IMR-90 (cell line): Measurements from ENCODE around the gene FOXO1. TPM values are rescaled to one million over a fixed set of nuclear protein-coding genes. Genes with fewer than 3 reads are reported as not detected.

ENCODE experiments used
- ATAC-seq: fragments of 200-7000 bp; cut with Tn5 transposase; 2 replicates; pipeline ENCODE4 v1.9.1; 2020; ENCODE audit warnings: low read depth, mild to moderate bottlenecking, moderate library complexity
- BruUV-seq: library from RNA; stranded (reverse); fragments of 400-500 nt; replicated peaks from 2 replicates; lab custom pipeline; 2021; lab: Mats Ljungman, UMichigan
- CTCF ChIA-PET: fragments of 300-600 bp; formaldehyde crosslinking; extraction: SDS; loops from one replicate; lab custom pipeline; 2021; ENCODE audit warnings: antibody characterized with exemption; lab: Yijun Ruan, JAX
- POLR2A ChIA-PET: fragments of 300-600 bp; sonication (Branson Sonifier 250); formaldehyde crosslinking; loops from one replicate; lab custom pipeline; 2022; ENCODE audit warnings: antibody characterized with exemption; ENCODE audit not compliant: unreplicated experiment; lab: Charles Lee
- DNase-seq: peaks from one replicate; pipeline ENCODE4 v3.0.0; 2013
- H2AFZ ChIP-seq: replicated peaks from 2 replicates; pipeline ENCODE3; 2013; ENCODE audit warnings: low read length, mild to moderate bottlenecking; ENCODE audit not compliant: poor library complexity
- H2AK5ac ChIP-seq: 2 replicates; pipeline ENCODE4 v1.6.1; 2013; ENCODE audit warnings: low read depth, low read length, inconsistent platforms
- H2AK9ac ChIP-seq: replicated peaks from 2 replicates; pipeline ENCODE3; 2013; ENCODE audit warnings: mild to moderate bottlenecking, low read depth, low read length, moderate library complexity; ENCODE audit not compliant: poor library complexity
- H2BK120ac ChIP-seq: 2 replicates; pipeline ENCODE4 v1.6.1; 2013; ENCODE audit warnings: low read depth, low read length, inconsistent platforms
- H2BK15ac ChIP-seq: 3 replicates; pipeline ENCODE4 v1.6.1; 2013; ENCODE audit warnings: low read depth, low read length, inconsistent platforms
- H2BK20ac ChIP-seq: 2 replicates; pipeline ENCODE4 v1.6.1; 2013; ENCODE audit warnings: low read depth, mild to moderate bottlenecking, inconsistent platforms, low read length, moderate library complexity
- H2BK5ac ChIP-seq: 2 replicates; pipeline ENCODE4 v1.6.1; 2013; ENCODE audit warnings: mild to moderate bottlenecking, low read depth, low read length, inconsistent platforms; ENCODE audit not compliant: poor library complexity, severe bottlenecking
- H3K14ac ChIP-seq: replicated peaks from 2 replicates; pipeline ENCODE4 v1.6.1; 2013; ENCODE audit warnings: low read depth, low read length, inconsistent platforms
- H3K18ac ChIP-seq: 2 replicates; pipeline ENCODE4 v1.6.1; 2013; ENCODE audit warnings: low read depth, low read length, control low read depth
- H3K23ac ChIP-seq: 2 replicates; pipeline ENCODE4 v1.6.1; 2013; ENCODE audit warnings: low read depth, low read length, inconsistent platforms
- H3K27ac ChIP-seq: 2 replicates; pipeline ENCODE4 v1.5.1; 2013; ENCODE audit warnings: mild to moderate bottlenecking, control low read depth, low read length; ENCODE audit not compliant: insufficient read depth
- H3K27me3 ChIP-seq: 2 replicates; pipeline ENCODE4 v1.6.1; 2013; ENCODE audit warnings: low read length; ENCODE audit not compliant: control insufficient read depth, insufficient read depth
- H3K36me3 ChIP-seq: 2 replicates; pipeline ENCODE4 v1.6.1; 2013; ENCODE audit warnings: low read length, mixed read lengths; ENCODE audit not compliant: control insufficient read depth, insufficient read depth
- H3K4ac ChIP-seq: 2 replicates; pipeline ENCODE4 v1.6.1; 2013; ENCODE audit warnings: low read depth, low read length, inconsistent platforms
- H3K4me1 ChIP-seq: 2 replicates; pipeline ENCODE4 v1.6.1; 2013; ENCODE audit warnings: low read length, mixed read lengths; ENCODE audit not compliant: control insufficient read depth, insufficient read depth
- H3K4me2 ChIP-seq: 2 replicates; pipeline ENCODE4 v1.6.1; 2013; ENCODE audit warnings: low read depth, mild to moderate bottlenecking, control low read depth, low read length, moderate library complexity
- H3K4me3 ChIP-seq: 2 replicates; pipeline ENCODE4 v1.5.1; 2013; ENCODE audit warnings: low read depth, mild to moderate bottlenecking, control low read depth, low read length, moderate library complexity; ENCODE audit not compliant: insufficient read depth
- H3K56ac ChIP-seq: 2 replicates; pipeline ENCODE4 v1.6.1; 2013; ENCODE audit warnings: low read length, inconsistent platforms; ENCODE audit not compliant: insufficient read depth; ENCODE audit errors: extremely low read depth
- H3K79me1 ChIP-seq, 2 experiments: 2 replicates each; pipeline ENCODE4 v1.6.1; 2013; ENCODE audit warnings: low read length in 2 of 2, inconsistent platforms in 1 of 2, low read depth in 1 of 2
- H3K9ac ChIP-seq: 2 replicates; pipeline ENCODE4 v1.6.1; 2013; ENCODE audit warnings: low read depth, low read length, control low read depth
- H3K9me1 ChIP-seq: 2 replicates; pipeline ENCODE4 v1.6.1; 2013; ENCODE audit warnings: low read length, inconsistent platforms; ENCODE audit not compliant: insufficient read depth
- H3K9me3 ChIP-seq: 2 replicates; pipeline ENCODE4 v1.6.1; 2013; ENCODE audit warnings: low read length; ENCODE audit not compliant: control insufficient read depth, insufficient read depth
- H4K20me1 ChIP-seq: 2 replicates; pipeline ENCODE4 v1.6.1; 2013; ENCODE audit warnings: low read length, inconsistent platforms; ENCODE audit not compliant: insufficient read depth
- H4K5ac ChIP-seq: 2 replicates; pipeline ENCODE4 v1.6.1; 2013; ENCODE audit warnings: mild to moderate bottlenecking, low read depth, low read length, control low read depth
- H4K8ac ChIP-seq, 2 experiments: 2 replicates each; pipeline ENCODE4 v1.6.1; 2013; ENCODE audit warnings: low read depth in 2 of 2, low read length in 2 of 2, control low read depth in 1 of 2, inconsistent platforms in 1 of 2
- H4K91ac ChIP-seq: 2 replicates; pipeline ENCODE4 v1.6.1; 2013; ENCODE audit warnings: low read depth, low read length, inconsistent platforms; ENCODE audit not compliant: insufficient read depth
- CTCF ChIP-seq: conservative IDR thresholded peaks from 2 replicates; pipeline ENCODE4 v1.5.1; 2012; ENCODE audit warnings: mild to moderate bottlenecking, low read depth, low read length, improper control_type of control experiment
- WGBS, 2 experiments: methylation state at CpG; one replicate each; pipeline versions ENCODE4 v1.1.5 to v1.1.7; 2013; ENCODE audit warnings: missing lambda C conversion rate in 2 of 2; ENCODE audit not compliant: insufficient read length in 1 of 2; ENCODE audit errors: extremely low coverage in 2 of 2; 5-methylcytosine and 5-hydroxymethylcytosine counted together
- dilution Hi-C: fragments of 300-500 bp; cut with HindIII; formaldehyde crosslinking; loops from one replicate; pipeline ENCODE4 v1.14.3; 2018; ENCODE audit warnings: low sequenced_read_pairs; ENCODE audit not compliant: unreplicated experiment
- in situ Hi-C: fragments of 300-500 bp; cut with MboI; formaldehyde crosslinking; loops from 3 replicates; pipeline ENCODE4 v1.14.3; 2019; ENCODE audit warnings: low sequenced_read_pairs, inconsistent platforms, mixed read lengths
- intact Hi-C: fragments of 100-400 bp; cut with micrococcal nuclease; formaldehyde crosslinking; loops from 2 replicates; pipeline ENCODE4 v1.10.0; 2022
- polyA plus RNA-seq, 3 experiments: library from polyadenylated mRNA; depleted of rRNA; stranded (reverse); fragments of >200 nt; gene quantifications; 2 replicates each; pipeline ENCODE4 v1.2.3, GENCODE V29; 2012; ENCODE audit warnings: low replicate concordance in 1 of 3
- total RNA-seq: library from RNA; depleted of rRNA; stranded (reverse); fragments of >200 nt; gene quantifications from 2 replicates; pipeline ENCODE4 v1.2.3, GENCODE V29; 2012

The FOXO1 gene
- total and polyA plus RNA-seq, 2 of the 4 experiments (the other 2 are of a cell fraction): 0.12 to 0.18 TPM

- H3K27me3 ChIP-seq: no peaks in the 10 kb centered on the region
These were observed 28.0 kb upstream of the FOXO1 start for GRCh38 chr13:40694426-40694825.

More at GRCh38 chr13:40694426-40694825, 28.0 kb upstream of the FOXO1 start:
- no peak for DNase-seq
- TF ChIP-seq CTCF: no peak
- Histone ChIP-seq H3K18ac (no peak overlapping the region), H3K9ac (no peak overlapping the region), H3K4ac (no peak overlapping the region), H2BK120ac (no peak overlapping the region), H2AFZ (no peak overlapping the region), H2AK5ac (no peak overlapping the region), H3K4me2 (no peak overlapping the region), H2BK20ac (no peak overlapping the region), H3K79me1 (no peaks in the 10 kb centered on the region), H3K4me1 (no peaks in the 10 kb centered on the region), H3K27ac (no peak overlapping the region), H3K36me3 (no peaks in the 10 kb centered on the region), H2BK5ac (no peak overlapping the region), H3K9me3 (no peaks in the 10 kb centered on the region), H2AK9ac (no peak overlapping the region), H4K20me1 (no peaks in the 10 kb centered on the region), H2BK15ac (no peak overlapping the region), H4K5ac (no peak overlapping the region), H3K56ac (no peak overlapping the region), H3K9me1 (no peaks in the 10 kb centered on the region), H3K4me3 (no peak overlapping the region), H4K91ac (no peak overlapping the region), H4K8ac (no peak overlapping the region), H3K14ac (no peak overlapping the region), H3K23ac (no peak overlapping the region)
- in situ Hi-C loops: loop anchor here (25.0 kb wide), 1 partner anchor 1007 kb away; no protein-coding TSS in a partner anchor
- dilution Hi-C loops: no loop called here
- POLR2A ChIA-PET: no interaction called here
- CTCF ChIA-PET: interaction anchor here (0.6 kb wide), 2 partner anchors 454 to 1656 kb away, joined by 3 to 6 read pairs; partner anchors contain the start of gene NHLRC3
- BruUV-seq: no TSS peak
- intact Hi-C loops: no loop called here
- no peak for ATAC-seq
- no CpG with 5 or more reads among the region's 4 CpGs for WGBS, 2 experiments
